GM19099 (cell line): Measurements from ENCODE around the gene IFT43.

Experiments
- POLR2A ChIP-seq: IDR thresholded peaks from 3 replicates; pipeline ENCODE4 v1.6.1; 2011; ENCODE audit warnings: low read depth; ENCODE audit not compliant: insufficient read length; ENCODE audit errors: extremely low read depth

Gene IFT43

GRCh38 chr14:76131071-76131965, 145.8 kb downstream of the IFT43 start:
- TF ChIP-seq POLR2A, result no peak

GRCh38 chr14:76133103-76133502, 147.5 kb downstream of the IFT43 start:
- TF ChIP-seq POLR2A, result no peak
